Measurements from ENCODE around the gene SPAM1. TPM values are rescaled to one million over a fixed set of nuclear protein-coding genes. Genes with fewer than 3 reads are reported as not detected.

SPAM1 gene
- total RNA-seq, 2 experiments from 2014 or later: not detected

- Histone ChIP-seq H3K4me1 (ENCODE audit: insufficient read depth, low read length) (no peaks in the 10 kb centered on the region), H3K27me3 (ENCODE audit: control insufficient read depth in 1 of 2, insufficient read depth in 2 of 2, low read length in 2 of 2) (no peaks in the 10 kb centered on the region), H3K36me3 (ENCODE audit: insufficient read depth, low read length) (no peaks in the 10 kb centered on the region), H3K27ac (ENCODE audit: low read depth in 1 of 2, low read length in 2 of 2) (no peak overlapping the region), H3K9me3 (ENCODE audit: control insufficient read depth in 1 of 2, insufficient read depth in 1 of 2, low read length in 2 of 2) (no peaks in the 10 kb centered on the region), H3K4me3 (ENCODE audit: low read length) (no peak overlapping the region)
- no peak overlapping the region for H3K27ac Mint-ChIP-seq
- no peak for DNase-seq
- ChIA-PET POLR2A (no interaction called here), CTCF (no interaction called here)
- ATAC-seq (ENCODE audit: poor library complexity): no peak
- H3K27me3 Mint-ChIP-seq: no peaks in the 10 kb centered on the region
- no peak for TF ChIP-seq CTCF (IDR thresholded peaks at IDR 0.05)
- no peaks in the 10 kb centered on the region for H3K4me1 Mint-ChIP-seq (ENCODE audit: low read depth)
- H3K4me3 Mint-ChIP-seq: no peak overlapping the region
- H3K9me3 Mint-ChIP-seq: peaks cover 2% of the 10 kb centered on the region
- intact Hi-C loops (cut with DNase I, micrococcal nuclease): no loop called here
- no peaks in the 10 kb centered on the region for H3K36me3 Mint-ChIP-seq (ENCODE audit: low read depth)
Observed at GRCh38 chr7:123972045-123972444, 47.0 kb downstream of the SPAM1 start.

- Histone ChIP-seq H3K4me1 (ENCODE audit: insufficient read depth, low read length) (no peaks in the 10 kb centered on the region), H3K27me3 (ENCODE audit: control insufficient read depth in 1 of 2, insufficient read depth in 2 of 2, low read length in 2 of 2) (no peaks in the 10 kb centered on the region), H3K36me3 (ENCODE audit: insufficient read depth, low read length) (no peaks in the 10 kb centered on the region), H3K9me3 (ENCODE audit: control insufficient read depth in 1 of 2, insufficient read depth in 1 of 2, low read length in 2 of 2) (no peaks in the 10 kb centered on the region), H3K4me3 (ENCODE audit: low read length) (no peak overlapping the region), H3K27ac (ENCODE audit: low read depth in 1 of 2, low read length in 2 of 2) (no peak overlapping the region)
- no peaks in the 10 kb centered on the region for H3K4me1 Mint-ChIP-seq (ENCODE audit: low read depth)
- H3K27ac Mint-ChIP-seq: no peak overlapping the region
- intact Hi-C loops (cut with DNase I, micrococcal nuclease): no loop called here
- ChIA-PET POLR2A (no interaction called here), CTCF (no interaction called here)
- H3K36me3 Mint-ChIP-seq (ENCODE audit: low read depth): no peaks in the 10 kb centered on the region
- TF ChIP-seq CTCF (IDR thresholded peaks at IDR 0.05): no peak
- peaks cover 2% of the 10 kb centered on the region for H3K9me3 Mint-ChIP-seq
- no peaks in the 10 kb centered on the region for H3K27me3 Mint-ChIP-seq
- no peak overlapping the region for H3K4me3 Mint-ChIP-seq
- DNase-seq: no peak
- ATAC-seq (ENCODE audit: poor library complexity): no peak
Observed at GRCh38 chr7:123972831-123973230, 47.8 kb downstream of the SPAM1 start.

GRCh38 chr7:123974326-123974908, 49.4 kb downstream of the SPAM1 start:
- DNase-seq: no peak
- Mint-ChIP-seq H3K4me1 (ENCODE audit: low read depth) (no peaks in the 10 kb centered on the region), H3K36me3 (ENCODE audit: low read depth) (no peaks in the 10 kb centered on the region), H3K9me3 (no peaks in the 10 kb centered on the region), H3K27me3 (no peaks in the 10 kb centered on the region), H3K4me3 (no peak overlapping the region), H3K27ac (no peak overlapping the region)
- ChIA-PET CTCF (no interaction called here), POLR2A (no interaction called here)
- intact Hi-C loops (cut with DNase I, micrococcal nuclease): no loop called here
- ATAC-seq (ENCODE audit: poor library complexity): no peak
- H3K27ac ChIP-seq (ENCODE audit: low read depth in 1 of 2, low read length in 2 of 2): no peak overlapping the region
- H3K9me3 ChIP-seq (ENCODE audit: control insufficient read depth in 1 of 2, insufficient read depth in 1 of 2, low read length in 2 of 2): no peaks in the 10 kb centered on the region
- H3K36me3 ChIP-seq (ENCODE audit: insufficient read depth, low read length): no peaks in the 10 kb centered on the region
- H3K27me3 ChIP-seq (ENCODE audit: control insufficient read depth in 1 of 2, insufficient read depth in 2 of 2, low read length in 2 of 2): no peaks in the 10 kb centered on the region
- no peaks in the 10 kb centered on the region for H3K4me1 ChIP-seq (ENCODE audit: insufficient read depth, low read length)
- no peak for TF ChIP-seq CTCF (IDR thresholded peaks at IDR 0.05)
- H3K4me3 ChIP-seq (ENCODE audit: low read length): no peak overlapping the region
